Mesothelial cell of epicardium (in vitro differentiated cells): ENCODE data around the gene RDH8. TPM values are rescaled to one million over a fixed set of nuclear protein-coding genes. Genes with fewer than 3 reads are reported as not detected.

Experiments
- DNase-seq, 2 experiments: peaks; one replicate each; pipeline ENCODE4 v3.0.0; 2021; ENCODE audit warnings: low spot score in 2 of 2; ENCODE audit not compliant: unreplicated experiment in 2 of 2
- H3K27ac Mint-ChIP-seq: 2 replicates; pipeline ENCODE4 v1.8.0; 2021; ENCODE audit warnings: mixed read lengths
- H3K27me3 Mint-ChIP-seq: 2 replicates; pipeline ENCODE4 v1.8.0; 2021; ENCODE audit warnings: low read depth, mixed read lengths
- H3K36me3 Mint-ChIP-seq: 2 replicates; pipeline ENCODE4 v1.8.0; 2021; ENCODE audit warnings: mixed read lengths
- H3K4me1 Mint-ChIP-seq: 2 replicates; pipeline ENCODE4 v1.8.0; 2021; ENCODE audit warnings: mixed read lengths
- H3K4me3 Mint-ChIP-seq: 2 replicates; pipeline ENCODE4 v1.8.0; 2021; ENCODE audit warnings: mild to moderate bottlenecking, moderate library complexity, mixed read lengths
- H3K9me3 Mint-ChIP-seq: 2 replicates; pipeline ENCODE4 v1.8.0; 2021; ENCODE audit warnings: mixed read lengths
- total RNA-seq: library from RNA; stranded (reverse); gene quantifications from 3 replicates; pipeline ENCODE4 v1.2.1, GENCODE V29; 2021
- TF ChIP-seq, protein P1 (sequence below): fragments of 200-600 bp; sonication (generic); IDR thresholded peaks from one replicate; pipeline ENCODE4 v1.5.0; 2021; ENCODE audit warnings: antibody characterized with exemption; ENCODE audit not compliant: unreplicated experiment

RDH8 gene
- total RNA-seq, 1 donor from 2014 or later, result not detected

DNA sequence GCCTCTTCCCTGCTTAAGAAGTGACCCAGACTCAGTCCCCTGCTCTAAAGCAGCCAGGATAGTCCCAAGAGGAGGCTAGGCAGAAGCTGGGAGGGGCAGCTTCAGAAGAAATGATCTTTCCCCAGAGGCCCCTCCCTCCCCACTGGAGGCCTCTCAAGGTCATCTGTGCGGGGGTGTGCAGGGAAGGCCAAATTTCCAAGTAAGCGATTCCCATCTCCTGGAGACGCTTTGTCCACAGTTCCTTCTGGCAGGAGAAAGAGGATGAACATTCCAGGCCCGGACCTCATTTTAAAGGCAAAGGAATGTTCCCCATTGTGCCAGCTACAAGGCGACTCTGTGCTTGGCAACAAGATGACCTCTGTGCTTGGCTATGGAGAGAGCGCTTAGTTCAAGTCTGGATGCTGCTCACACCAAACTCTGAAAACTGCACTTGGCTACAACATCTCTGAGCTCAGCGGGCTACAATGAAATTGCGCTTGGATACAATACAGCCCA is 26.4 kb upstream of the RDH8 start:
- Mint-ChIP-seq H3K36me3 (no peaks in the 10 kb centered on the region), H3K9me3 (no peaks in the 10 kb centered on the region), H3K4me1 (no peaks in the 10 kb centered on the region), H3K4me3 (no peak overlapping the region), H3K27me3 (peaks cover 23% of the 10 kb centered on the region), H3K27ac (no peak overlapping the region)
- TF ChIP-seq, protein P1, sequence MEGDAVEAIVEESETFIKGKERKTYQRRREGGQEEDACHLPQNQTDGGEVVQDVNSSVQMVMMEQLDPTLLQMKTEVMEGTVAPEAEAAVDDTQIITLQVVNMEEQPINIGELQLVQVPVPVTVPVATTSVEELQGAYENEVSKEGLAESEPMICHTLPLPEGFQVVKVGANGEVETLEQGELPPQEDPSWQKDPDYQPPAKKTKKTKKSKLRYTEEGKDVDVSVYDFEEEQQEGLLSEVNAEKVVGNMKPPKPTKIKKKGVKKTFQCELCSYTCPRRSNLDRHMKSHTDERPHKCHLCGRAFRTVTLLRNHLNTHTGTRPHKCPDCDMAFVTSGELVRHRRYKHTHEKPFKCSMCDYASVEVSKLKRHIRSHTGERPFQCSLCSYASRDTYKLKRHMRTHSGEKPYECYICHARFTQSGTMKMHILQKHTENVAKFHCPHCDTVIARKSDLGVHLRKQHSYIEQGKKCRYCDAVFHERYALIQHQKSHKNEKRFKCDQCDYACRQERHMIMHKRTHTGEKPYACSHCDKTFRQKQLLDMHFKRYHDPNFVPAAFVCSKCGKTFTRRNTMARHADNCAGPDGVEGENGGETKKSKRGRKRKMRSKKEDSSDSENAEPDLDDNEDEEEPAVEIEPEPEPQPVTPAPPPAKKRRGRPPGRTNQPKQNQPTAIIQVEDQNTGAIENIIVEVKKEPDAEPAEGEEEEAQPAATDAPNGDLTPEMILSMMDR, result no peak
- DNase-seq, result no peak

DNA sequence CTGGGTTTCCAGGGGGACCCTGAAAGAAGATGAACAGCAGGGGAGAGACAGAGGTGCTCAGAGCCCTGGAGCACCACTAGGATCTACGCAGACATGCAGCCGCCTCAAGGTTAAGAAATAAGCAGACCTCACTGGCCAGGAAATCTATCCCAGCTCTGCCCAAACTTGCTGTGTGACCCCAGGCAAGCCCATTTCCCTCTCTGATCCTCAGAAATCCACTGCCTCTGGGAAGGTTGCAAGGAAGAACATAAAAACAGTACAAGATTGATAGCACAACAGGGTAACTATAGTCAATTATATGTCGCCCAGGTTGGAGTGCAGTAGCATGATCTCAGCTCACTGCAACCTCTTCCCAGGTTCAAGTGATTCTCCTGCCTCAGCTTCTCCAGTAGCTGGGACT is 23.8 kb upstream of the RDH8 start:
- H3K9me3 Mint-ChIP-seq, result no peaks in the 10 kb centered on the region
- DNase-seq, result no peak
- no peak overlapping the region for H3K27ac Mint-ChIP-seq
- H3K27me3 Mint-ChIP-seq, result peaks cover 9% of the 10 kb centered on the region
- H3K4me3 Mint-ChIP-seq, result no peak overlapping the region
- no peaks in the 10 kb centered on the region for H3K36me3 Mint-ChIP-seq
- H3K4me1 Mint-ChIP-seq, result no peaks in the 10 kb centered on the region
- TF ChIP-seq, protein P1, result no peak

DNA sequence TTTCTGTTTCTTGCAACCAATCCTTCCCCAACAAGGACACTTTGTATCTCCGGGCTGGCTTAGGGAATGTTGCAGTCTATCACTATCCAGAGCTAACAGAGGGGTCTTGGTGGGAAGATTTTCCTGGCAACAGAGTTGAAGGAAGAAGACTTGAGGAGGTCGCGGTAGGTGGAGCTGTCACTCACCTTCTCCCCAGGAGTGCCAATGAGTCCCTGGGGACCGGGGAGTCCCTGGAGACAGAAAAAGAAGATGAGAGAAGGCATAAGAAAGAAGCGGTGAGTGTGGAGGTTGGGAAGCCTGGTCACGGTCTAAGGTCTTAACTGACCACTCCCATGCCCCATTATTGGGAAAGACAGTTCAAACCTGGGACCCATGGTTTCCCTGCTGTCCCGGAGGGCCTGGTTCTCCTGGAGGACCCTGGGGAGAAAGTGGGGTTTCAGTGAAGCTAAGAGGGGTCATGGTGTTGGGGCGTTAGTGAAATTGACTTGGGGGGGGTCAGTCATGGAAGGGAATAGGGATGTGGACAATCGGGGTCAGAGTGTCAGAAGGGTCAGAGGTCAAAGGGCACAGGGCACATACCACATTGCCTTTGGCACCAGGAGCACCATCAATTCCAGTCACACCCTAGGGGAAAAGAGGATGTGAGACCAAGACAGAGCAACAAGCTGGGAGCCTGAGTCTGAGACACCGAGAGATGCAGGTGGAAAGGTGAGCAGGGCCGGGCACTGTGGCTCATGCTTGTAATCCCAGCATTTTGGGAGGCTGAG is 21.7 kb upstream of the RDH8 start:
- no peak overlapping the region for H3K27ac Mint-ChIP-seq
- TF ChIP-seq, protein P1, result no peak
- no peaks in the 10 kb centered on the region for H3K9me3 Mint-ChIP-seq
- no peak overlapping the region for H3K4me3 Mint-ChIP-seq
- H3K27me3 Mint-ChIP-seq, result peaks cover 10% of the 10 kb centered on the region
- H3K4me1 Mint-ChIP-seq, result peaks cover 2% of the 10 kb centered on the region
- H3K36me3 Mint-ChIP-seq, result no peaks in the 10 kb centered on the region
- no peak for DNase-seq

DNA sequence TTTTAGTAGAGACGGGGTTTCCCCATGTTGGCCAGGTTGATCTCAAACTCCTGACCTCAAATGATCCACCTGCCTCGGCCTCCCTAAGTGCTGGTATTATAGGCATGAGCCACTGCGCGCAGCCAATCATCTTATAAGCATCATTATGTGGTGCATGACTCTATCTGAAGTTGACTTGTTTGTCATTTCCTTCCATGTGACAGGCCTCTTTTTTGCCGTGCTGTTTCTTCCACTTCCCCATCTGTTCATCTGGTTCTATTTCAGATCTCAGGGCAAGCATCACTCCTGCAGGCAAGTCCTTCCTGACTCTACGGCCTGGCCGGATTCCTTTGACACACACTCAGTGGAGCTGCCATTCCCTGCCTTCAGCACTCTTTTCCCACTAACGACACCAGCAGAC is 18.2 kb upstream of the RDH8 start:
- H3K27me3 Mint-ChIP-seq, result peaks cover 39% of the 10 kb centered on the region
- no peaks in the 10 kb centered on the region for H3K36me3 Mint-ChIP-seq
- no peaks in the 10 kb centered on the region for H3K9me3 Mint-ChIP-seq
- DNase-seq, result no peak
- H3K4me3 Mint-ChIP-seq, result no peak overlapping the region
- peaks cover 4% of the 10 kb centered on the region for H3K4me1 Mint-ChIP-seq
- TF ChIP-seq, protein P1, result no peak
- no peak overlapping the region for H3K27ac Mint-ChIP-seq

DNA sequence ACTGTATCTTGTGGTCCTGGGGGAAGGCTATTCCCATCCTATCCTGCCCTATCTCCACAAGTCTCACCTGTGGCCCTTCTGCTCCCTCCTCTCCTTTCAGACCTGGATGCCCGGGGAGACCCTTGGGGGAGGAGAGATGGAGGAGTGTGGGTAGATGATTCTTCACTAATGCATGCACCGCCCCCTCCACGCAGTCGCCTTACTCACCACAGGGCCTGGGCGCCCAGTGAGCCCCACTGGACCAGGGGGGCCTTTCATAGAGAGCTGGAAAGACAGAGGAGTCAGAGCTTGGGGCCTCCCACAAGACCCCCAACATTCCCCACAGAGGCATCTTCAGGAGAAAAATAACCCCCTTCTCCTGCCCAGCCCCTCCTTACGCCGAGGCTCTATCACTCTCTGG is 17.3 kb upstream of the RDH8 start:
- H3K4me3 Mint-ChIP-seq, result no peak overlapping the region
- TF ChIP-seq, protein P1, result no peak
- no peak for DNase-seq
- H3K4me1 Mint-ChIP-seq, result peaks cover 6% of the 10 kb centered on the region
- H3K36me3 Mint-ChIP-seq, result no peaks in the 10 kb centered on the region
- H3K27me3 Mint-ChIP-seq, result peaks cover 45% of the 10 kb centered on the region
- no peak overlapping the region for H3K27ac Mint-ChIP-seq
- no peaks in the 10 kb centered on the region for H3K9me3 Mint-ChIP-seq
